HG02623 (cell line): Measurements from ENCODE around the gene RHBDL1.

ENCODE experiments used
- ATAC-seq: cut with Tn5 transposase; IDR thresholded peaks from one replicate; pipeline ENCODE4 v1.9.1; 2021; ENCODE audit warnings: moderate library complexity; ENCODE audit not compliant: unreplicated experiment

Gene RHBDL1

DNA sequence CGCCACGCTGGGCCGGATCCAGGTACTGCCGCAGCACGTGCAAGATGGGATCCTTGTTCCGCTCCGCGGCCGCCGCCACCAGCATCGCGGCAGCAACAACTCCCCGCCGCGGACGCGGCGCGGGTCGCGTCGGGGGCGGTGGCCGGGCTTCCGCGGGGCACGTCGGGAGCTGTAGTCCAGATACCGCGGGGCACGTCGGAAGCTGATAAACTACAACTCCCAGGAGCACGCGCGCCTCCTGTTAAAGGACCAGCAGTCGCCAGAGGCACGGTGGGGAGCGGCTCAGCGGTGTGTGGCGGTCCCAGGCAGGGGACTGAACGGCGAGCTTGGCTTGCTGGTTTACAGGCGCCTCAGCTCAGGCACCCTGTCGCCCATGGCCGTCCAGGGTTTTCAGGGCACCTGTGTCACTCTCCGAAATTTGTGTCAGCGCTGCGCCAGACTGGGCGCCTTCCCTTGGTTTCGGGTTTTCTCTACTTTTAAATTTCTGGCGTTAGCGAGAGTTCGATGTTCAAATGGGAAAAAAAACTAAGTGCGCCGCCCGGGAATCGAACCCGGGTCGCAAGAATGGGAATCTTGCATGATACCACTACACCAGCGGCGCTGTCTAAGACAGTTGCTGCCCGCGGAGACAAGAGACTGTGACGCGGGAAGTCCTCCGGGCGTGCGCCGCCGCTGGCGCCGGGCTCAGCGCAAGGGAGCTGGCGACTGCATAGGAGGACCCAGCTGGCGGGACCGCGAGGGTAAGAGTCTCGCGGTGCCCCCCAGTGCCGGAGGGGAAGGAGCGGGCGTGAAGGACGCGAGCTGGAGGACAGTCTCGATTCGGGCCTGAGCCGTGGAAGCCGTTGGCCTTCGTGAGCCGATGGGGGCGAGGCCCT is 39.0 kb upstream of the RHBDL1 start, which contains the start of gene METTL26:
Gene METTL26 (minus strand): TSS at position 100 of the 875 bp plus-strand sequence. CDS start 15 bp downstream, at position 85.
- peak; percentile 54 for ATAC-seq

DNA sequence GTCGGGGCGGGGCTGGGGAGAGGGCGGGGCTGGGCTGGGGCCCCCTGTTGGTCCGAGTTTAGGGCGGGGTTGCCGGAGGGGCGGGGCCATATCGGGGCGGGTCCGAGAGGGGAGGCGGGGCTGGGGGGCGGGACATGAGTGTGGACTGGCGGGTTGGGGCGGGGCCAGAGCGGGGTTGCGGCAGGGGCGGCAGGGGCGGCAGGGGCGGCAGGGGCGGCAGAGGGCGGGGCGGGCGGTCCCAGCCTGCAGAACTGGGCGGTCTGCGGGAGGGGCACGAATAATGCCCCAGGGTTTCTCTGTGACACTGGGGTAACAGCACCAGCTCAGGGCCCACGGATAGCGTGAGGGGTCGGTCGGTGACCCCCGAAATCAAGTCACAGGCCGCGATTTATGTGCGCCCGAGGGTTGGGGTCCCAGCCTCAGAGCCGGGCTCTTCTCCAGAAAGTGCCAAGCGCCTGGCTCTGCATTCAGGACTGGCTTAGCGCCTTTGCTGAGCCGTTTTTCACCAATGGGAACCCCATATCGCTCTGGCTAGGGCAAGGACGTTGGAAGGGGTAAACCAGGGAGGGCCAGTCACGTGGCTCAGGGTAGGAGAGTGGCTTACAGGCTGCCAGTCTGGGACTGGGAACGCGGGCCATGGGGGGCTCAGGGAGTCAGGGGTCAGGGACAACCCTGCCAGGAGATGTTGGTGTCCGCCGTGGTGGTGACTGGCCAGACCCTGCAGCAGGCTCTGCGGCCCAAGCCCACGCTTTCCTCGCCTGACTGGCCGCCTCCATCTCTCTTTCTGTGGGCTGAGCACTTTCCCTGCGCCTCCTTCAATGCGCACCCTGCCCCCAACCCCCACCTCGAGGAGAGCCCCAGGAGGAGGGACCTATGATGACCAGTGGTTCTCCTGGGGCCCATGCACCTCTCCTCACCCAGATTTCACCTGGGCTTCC is 38.1 kb upstream of the RHBDL1 start:
- no peak for ATAC-seq

DNA sequence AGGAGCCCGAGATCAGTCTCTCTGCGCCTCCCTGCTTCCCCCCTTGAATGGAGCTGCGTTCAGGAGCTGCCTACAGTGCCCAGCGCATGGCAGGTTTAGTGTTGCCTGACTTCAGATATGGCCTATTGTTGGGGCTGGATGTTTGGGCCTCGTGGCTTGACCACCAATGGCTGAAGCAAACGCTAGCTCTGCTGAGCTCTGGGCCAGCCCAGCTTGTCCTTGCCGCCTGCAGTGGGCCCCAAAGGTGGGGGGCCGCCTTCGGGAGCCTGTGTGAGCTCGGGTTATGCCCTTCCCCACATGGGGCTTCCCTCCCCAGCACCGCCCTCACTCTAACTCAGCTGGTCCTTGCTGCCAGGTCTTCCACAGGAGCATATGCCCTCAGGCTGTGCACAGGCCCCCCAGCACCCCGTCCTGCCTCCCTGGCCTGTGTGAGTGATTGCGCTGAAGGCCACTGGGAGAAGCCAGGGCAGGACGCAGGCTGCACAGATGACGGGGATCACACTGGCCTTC is 37.4 kb upstream of the RHBDL1 start:
- ATAC-seq, result no peak

DNA sequence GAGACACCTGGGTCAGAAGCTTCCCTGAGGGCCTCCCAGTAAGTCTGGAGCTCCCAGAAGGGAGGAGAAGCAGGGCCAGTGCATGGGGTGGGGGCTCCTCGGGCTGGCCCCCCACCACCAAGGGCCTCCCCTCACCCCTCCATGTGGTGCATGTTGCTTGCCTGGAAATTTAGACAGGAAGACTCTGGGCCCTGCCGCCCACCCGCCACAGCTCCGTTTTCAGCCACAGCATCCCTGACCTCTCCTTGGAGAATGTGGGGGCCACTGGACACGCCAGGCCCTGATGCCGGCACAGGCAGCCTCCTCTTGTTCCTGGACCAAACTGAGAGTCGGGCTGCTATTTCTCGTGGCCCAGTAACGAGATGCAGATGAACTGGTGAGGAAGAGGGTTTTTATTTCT is 36.6 kb upstream of the RHBDL1 start:
- no peak for ATAC-seq

DNA sequence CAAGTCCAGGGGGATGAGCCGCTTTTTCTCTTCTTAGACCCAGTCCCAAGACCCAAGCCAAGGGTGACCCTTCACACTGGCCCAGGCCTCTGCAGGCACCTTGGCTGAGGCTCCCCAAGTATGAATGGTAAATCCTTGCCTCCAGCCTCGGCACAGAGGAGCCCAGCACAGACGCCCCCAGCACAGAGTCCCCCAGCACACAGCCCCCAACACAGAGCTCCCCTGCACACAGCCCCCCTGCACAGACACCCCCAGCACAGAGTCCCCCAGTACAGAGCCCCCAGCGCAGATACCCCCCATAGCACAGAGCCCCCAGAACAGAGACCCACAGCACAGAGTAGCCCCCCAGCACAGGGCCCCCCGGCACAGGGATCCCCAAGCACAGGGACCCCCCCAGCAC is 34.9 kb upstream of the RHBDL1 start:
- ATAC-seq, result no peak

DNA sequence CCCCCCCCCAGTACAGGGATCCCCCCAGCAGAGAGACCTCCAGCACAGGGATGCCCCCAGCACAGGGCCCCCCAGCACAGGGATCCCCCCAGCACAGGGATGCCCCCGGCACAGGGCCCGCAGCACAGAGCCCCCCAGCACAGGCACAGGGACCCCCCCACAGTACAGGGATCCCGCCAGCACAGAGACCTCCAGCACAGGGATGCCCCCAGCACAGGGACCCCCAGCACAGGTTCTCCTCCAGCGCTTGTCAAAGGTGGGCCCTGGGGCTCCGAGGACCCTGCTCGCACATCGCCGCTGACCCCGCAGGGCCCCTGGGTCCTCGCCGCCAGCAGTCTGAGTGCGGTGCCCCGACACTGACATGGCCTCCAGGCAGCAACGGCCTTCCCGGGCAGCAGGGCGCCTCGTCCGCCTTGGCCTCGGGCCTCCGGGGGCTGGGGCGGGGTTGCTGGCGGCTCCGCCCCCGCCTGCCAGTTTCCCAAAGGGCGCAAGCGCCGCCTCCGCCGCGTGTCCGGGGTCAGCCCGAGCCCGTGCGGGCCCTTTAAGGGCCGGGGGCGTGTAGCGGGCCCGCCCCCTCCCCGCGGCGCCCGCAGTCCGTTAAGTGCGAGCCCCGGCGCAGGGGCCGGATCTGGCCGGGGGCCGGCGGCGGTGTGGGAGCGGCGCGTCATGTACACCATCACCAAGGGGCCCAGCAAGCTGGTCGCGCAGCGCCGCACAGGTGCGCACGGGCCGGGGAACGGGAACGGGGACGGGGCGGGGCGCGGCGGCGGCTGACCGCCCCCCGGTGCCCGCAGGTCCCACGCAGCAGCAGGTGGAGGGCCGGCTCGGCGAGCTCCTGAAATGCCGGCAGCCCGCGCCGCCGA is 33.9 kb upstream of the RHBDL1 start, which contains the start of gene MCRIP2:
Gene MCRIP2 (plus strand): TSS at position 503 of the 863 bp plus-strand sequence. CDS start 164 bp downstream, at position 667.
- ATAC-seq, result peak; percentile 51

DNA sequence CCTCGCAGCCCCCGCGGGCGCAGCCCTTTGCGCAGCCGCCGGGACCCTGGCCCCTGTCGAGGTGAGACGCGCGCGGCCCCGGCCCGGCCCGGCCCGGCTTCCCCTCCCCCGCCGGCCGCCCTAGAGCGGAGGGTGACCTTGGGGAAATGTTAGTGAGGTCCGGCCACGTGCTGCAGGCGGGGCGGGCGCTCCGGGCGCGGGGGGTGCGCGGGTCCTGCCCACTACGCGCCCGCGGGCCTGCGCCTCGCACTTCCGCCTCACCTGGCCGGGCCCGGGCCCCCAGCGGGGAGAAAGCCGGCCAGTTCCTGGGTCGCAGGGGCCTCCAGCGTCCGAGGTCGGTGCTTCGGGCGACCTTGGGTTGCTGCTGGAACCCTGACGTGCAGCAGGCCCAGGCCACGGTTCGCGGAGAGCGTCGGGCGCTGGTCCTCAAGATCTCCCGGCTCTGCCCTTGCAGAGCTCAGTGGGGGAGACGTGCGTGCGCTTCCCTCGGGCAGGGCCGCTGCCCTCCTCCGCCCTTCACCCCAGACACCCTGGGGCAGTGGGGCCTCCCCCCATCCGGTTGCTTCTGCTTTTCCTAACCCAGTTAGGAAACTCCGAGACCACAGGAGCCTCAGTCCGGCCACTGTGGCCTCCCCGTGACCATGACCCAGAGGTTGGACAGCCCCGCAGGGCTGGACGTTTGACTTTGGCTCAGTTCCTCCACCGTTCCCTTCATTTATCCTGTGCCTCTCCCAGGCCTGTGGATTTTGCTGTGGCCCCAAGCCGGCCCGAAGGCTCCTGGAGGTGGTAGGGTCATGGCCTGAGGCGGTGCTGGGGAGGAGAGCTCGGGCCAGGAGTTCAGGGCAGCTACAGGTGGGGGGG is 33.1 kb upstream of the RHBDL1 start:
- peak; percentile 25 for ATAC-seq

DNA sequence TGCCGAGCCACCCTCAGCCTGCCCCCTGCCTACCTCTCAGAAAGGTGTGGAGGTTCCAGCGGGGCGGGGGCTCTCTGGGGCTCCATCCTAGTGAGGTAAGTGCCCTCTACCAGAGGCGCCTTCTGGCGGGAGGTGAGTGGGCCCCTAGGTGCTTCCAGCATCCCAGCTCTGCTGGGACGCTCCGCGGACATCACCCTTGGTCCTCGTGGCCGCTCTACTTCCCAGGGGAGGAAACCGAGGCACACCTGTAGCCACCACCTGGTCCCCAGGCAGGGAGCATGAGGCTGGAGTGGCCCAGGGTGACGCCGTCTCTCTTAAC is 32.5 kb upstream of the RHBDL1 start:
- no peak for ATAC-seq

DNA sequence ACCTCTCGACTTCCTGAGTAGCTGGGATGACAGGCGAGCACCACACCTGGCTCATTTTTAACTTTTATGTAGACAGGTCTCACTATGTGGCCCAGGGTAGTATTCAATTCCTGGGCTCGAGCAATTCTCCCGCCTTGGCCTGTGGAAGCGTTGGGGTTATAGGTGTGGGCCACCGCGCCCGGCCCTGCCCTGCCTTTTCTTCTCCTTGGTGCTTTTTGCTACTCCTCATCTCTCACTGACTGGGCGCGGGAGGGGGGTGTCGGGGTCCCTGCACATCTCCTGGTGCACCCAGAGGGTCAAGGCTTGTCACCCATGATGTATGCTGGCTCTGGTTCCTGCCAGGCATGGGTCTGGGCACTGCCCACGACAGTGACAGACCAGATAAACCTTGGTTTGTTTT is 30.9 kb upstream of the RHBDL1 start:
- no peak for ATAC-seq

DNA sequence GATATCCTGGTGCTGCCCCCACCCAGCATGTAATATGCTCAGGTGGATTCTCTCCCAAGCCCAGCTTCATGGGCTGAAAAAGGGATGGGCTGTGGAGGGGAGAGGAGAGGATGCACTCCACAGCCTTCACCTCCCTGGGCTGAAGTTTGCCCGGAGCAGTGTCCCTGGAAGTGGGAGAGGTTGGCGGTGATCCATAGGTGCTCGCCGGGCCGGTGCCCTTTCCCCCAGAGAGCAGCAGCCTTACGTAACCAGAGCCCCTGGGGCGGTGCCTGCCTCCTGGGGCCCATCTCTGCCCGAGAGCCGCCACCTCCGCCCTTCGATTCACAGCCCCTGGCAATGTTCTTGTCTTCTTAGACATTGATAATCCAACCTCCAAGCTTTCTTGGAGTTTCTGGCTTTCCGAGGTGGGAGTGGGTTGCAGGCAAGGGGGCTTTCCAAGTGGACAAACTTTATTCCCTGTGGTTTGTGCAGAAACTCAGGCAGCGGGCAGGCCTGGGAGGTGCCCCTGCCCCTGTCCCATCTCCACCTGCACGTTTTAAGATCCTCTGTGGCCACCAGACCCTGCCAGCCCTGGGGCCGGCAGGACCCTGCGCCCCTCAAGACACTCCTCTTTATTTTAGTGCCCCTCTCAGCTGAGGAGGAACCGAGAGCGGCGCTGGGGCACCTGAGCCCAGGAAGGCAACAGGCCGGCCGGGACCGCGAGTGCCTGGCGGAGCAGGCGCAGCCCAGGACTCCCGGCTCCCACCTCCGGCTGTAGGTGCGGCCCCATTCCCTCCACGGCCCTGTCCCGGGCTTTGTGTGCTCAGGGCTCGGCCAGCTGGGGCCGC is 29.4 kb upstream of the RHBDL1 start:
- no peak for ATAC-seq

DNA sequence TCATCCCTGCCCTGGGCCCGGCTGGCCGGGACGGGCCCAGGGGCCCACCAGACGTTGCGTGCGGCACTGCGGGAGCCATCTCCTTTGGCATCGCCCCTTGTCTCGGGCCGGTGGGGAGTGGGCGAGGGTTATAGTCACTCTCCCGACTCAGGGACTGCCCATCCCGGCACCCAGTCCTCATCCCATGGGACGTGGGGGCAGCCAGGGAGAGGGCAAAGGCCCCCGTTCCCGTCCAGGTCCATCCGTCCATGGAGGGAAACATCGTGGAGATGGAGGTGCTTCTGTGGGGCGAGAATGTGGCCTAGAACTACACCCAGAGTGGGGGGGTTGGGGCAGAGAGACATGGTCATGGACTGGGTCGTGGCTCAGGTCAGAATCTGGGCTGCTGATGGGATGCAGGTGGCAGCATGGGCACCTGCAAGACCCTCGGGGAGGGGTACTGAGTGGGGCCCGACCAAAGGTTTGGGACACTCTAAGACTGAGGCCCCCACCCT is 28.7 kb upstream of the RHBDL1 start:
- ATAC-seq, result no peak

DNA sequence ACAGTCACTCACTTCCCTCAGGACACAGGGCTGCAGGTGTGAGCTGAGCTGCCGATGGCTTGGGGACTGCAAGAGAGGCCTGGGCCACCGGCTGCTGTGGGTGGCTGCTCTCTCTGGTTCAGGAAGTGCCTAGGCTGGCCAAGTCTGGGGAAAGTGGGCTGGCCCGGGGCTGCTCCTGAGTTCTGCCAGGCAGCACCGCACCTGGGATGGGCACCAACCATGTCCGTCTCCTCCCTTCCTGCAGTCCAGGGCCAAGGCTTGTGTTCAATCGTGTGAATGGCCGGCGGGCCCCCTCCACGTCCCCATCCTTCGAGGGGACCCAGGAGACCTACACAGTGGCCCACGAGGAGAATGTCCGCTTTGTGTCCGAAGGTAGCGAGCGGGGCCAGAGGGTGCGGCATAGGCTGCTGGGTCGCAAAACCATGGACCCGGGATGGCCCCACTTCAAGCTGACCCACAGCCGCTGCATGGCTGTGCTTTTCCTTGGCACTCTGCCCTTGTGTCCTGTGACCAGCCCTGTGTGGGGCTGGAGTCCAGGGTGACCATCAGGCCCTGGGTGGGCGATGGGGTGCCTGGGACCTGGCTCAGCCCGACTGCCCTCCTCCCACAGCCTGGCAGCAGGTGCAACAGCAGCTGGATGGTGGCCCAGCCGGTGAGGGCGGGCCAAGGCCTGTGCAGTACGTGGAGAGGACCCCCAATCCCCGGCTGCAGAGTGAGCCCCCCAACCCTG is 28.1 kb upstream of the RHBDL1 start:
- ATAC-seq, result no peak

DNA sequence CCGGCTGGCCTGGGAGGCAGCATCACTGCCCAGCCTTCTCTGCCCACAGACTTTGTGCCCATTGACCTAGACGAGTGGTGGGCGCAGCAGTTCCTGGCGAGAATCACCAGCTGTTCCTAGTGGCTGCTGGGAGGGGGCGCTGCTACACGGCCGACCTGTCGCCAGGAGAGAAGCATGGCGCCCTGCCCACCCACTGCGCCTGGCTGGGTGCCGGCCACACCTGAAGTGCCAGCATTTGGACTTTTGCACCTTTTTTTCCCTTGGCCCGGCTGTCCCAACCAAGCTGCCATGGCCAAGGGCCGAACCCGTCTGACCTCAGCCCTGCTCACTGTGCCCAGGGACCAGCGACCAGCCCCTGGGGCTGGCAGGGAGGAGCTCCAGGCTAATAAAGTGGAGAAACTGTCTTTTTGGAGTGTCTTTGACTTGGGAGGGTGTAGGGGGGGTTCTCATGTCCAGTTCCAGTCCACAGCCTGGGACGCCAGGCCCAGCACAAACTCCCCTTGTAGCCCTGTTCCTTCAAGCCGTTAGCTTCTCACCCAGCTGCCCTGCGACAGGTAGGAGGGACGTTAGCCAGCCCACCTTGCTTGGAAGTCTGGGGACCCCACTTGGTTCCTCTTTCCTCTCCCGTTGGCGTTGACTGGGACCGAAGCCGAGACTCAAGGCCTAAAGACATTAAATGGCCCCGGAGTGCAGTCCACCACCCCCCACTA is 27.2 kb upstream of the RHBDL1 start:
- no peak for ATAC-seq

DNA sequence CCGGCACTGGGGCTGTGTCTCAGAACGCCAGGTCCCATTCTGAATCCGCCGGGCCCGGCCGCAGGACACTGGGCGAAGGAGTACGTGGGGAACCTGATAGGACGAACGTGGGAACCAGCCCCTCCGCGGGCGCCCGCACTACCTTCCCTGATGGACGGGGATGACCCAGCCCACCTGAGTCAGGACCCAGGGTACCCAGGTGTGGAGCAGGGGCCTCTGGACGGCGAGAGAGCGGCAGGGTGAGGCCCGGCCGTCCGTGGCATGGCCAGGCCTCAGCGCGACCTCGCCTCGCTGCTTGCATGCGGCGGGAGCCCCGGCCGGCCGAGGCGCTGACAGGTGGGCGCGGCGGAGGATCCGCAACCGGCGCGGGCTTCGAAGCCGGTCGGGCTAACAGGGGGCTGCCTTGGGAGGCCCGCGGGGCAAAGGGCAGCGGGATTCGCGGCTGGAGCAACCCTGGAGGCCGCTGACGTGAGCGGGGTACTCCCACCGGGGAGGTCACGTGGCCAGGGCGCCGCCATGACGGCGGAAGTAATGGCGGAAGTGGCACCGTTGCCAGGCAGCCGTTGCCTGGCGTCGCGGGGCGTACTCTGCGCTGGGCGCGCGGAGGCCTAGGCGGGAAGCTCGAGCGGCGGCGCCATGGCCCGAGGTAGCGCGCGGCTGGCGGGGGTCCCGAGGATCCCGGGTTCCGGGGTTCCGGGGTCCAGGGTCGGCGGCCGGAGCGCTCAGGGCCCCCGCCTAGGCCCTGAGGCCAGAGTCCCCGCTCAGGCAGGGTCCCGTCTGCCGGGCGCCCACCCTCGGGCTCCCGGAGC is 26.5 kb upstream of the RHBDL1 start, which contains the start of gene WDR90:
Gene WDR90 (plus strand): TSS at position 585 of the 809 bp plus-strand sequence. CDS start 52 bp downstream, at position 637.
- ATAC-seq, result peak; percentile 80

DNA sequence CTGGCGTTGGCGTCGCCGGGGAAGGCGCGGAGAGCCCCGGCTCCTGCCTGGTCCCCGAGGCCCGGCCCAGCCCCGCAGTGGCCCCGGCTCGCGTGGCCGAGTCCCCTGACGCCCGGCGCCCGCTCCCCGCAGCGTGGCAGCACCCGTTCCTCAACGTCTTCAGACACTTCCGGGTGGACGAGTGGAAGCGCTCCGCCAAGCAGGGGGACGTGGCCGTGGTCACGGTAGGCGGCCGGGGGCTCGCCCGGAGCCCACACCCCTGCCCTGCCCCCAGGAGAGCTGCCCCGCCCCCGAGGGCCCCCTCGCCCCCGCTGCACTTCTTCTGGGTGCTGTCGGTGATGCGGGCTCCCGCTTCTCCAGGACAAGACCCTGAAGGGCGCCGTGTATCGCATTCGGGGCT is 25.8 kb upstream of the RHBDL1 start:
- no peak for ATAC-seq

DNA sequence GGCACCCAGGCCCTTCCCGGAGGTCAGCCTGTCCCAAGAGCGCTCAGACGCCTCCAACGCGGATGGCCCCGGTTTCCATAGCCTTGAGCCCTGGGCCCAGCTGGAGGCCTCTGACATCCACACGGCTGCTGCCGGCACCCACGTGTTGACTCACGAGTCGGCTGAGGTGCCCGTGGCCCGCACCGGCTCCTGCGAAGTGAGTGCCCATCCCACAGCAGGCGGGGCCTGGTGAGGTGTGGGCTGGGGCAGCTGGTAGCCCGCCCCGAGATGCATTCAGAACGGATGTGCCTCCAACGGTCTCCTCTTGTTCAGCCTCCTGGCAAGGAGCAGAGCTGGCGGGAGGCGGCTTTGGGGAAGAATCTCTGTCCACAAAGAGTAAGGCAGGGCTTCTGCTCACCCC is 23.6 kb upstream of the RHBDL1 start:
- ATAC-seq, result no peak
